NCI-H1417 treated with DMSO at 0.1 percent for 48 hours (cell line): ENCODE measurements around the gene DRD3.

Experiments used
- DNase-seq: peaks from one replicate; lab custom pipeline; 2025; lab: John Stamatoyannopoulos, UW

DRD3 gene

GRCh38 chr3:114178770-114179368, at the start of gene DRD3:
TSS of gene DRD3 (minus strand) at chr3:114179052. CDS start at chr3:114171992, 7,060 bp downstream.
- no peak for DNase-seq

DNA sequence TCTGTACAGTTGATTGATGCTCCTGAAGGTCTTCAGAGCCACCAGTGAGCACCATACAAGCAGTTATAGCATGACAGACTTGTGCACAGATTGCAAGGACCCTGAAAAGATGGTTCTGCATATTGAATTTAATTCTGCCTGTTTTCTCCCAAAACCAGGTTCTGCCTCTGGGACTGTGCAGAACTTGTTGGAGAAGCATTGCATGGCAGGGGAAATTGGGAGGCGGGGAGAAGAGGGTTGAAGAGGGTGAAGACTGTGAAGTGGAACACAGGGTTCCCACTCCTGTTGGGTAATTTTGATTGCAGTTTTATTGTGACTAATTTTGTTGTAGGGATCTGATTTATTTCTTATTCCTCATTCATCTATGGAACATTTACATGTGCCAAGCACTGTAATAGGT, 48.2 kb upstream of the DRD3 start:
- DNase-seq, result no peak

GRCh38 chr3:114226313-114226712, 47.5 kb upstream of the DRD3 start:
- DNase-seq, result no peak

GRCh38 chr3:114223143-114223542, 44.3 kb upstream of the DRD3 start:
- no peak for DNase-seq

GRCh38 chr3:114221881-114222264, 43.0 kb upstream of the DRD3 start:
- no peak for DNase-seq

DNA sequence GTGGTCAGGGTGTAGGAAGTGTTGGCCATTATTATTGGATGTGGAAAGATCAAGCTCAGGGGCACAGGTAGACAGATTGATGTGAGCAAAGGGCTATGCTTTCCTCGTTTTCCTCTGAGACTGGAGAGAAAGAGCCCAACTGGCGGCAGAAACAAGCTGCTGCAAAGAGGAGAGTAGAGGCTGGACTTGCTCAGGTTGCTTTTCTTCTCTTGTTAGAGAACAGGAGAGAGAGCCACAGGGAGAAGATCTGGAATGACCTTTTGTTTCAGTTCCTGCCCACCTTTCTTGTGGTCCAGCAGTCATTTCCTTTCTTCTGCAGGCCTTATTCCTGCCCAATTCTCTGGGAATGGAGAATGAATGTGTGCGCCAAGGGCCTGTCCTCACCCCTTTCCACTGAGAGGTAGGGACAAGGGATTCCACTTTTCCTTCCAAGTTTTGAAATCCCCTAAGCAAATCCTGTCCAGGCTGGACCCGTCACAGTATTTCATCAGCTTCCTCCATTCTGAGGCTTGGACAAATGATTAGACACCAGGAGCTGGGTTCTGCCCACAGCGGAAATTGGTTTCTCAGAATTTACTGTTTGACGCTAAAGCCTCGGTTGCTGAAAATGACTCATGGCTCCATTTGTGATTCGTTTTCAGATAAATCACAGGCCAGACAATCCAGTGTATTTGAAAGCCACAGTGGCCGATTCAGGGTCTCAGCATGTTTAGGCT, 42.5 kb upstream of the DRD3 start:
- DNase-seq, result no peak

DNA sequence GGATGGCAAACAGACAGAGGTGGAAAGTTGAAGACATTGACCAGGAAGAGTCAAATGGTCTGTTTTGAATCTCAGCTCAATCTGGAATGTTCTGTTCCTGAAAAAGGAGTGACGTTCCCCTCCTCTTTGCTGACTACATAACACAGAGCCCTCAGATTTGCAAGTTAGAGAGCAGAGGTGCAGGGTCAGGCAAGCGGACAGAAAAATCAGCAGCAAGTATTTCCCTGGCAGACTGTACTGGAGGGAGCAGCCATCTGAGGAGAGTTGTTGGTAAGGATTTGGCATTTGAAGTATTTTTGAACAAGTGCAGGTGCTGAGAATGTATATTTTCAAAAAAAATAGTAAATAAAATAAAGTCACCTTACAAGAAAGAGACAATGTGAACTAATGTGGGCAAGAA, 40.9 kb upstream of the DRD3 start:
- DNase-seq, result no peak

DNA sequence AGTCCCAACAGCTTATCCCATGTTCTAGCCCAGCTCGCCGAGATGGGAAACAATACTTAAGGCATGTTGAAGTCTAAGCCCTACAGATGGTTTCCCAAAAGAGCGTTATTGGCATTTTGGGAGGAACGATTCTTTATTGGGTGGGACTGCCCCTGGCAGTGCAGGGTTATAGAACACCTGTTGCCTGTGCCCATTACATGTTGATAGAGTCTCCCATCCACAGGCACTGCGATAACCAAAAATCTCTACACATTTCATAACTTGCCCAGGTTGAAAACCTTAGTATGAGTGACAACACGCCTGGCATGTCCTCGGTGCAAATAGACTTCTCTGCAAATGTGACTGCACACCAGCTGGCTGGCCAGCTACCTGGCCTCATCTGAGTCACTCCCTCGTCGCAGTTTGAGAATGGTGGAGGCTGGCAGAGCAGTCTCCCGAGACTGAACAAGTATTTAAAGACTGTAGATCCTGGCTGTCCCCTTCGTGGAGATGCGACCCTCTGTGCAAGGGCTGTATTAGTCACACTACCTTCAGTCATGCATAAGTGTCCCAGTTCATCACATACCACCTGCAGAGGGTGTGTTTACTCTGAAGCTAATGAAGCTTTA, 39.8 kb upstream of the DRD3 start:
- DNase-seq, result no peak

- DNase-seq, result no peak
Measured at GRCh38 chr3:114218006-114218405, 39.2 kb upstream of the DRD3 start.

- DNase-seq, result no peak
Measured at GRCh38 chr3:114217266-114217665, 38.4 kb upstream of the DRD3 start.

GRCh38 chr3:114216186-114216970, 37.5 kb upstream of the DRD3 start:
- no peak for DNase-seq

- DNase-seq, result no peak
Measured at GRCh38 chr3:114214542-114215341, 35.9 kb upstream of the DRD3 start.

- peak; percentile 12 for DNase-seq
Measured at GRCh38 chr3:114213627-114214541, 35.0 kb upstream of the DRD3 start.

GRCh38 chr3:114213292-114213626, 34.4 kb upstream of the DRD3 start:
- no peak for DNase-seq

DNA sequence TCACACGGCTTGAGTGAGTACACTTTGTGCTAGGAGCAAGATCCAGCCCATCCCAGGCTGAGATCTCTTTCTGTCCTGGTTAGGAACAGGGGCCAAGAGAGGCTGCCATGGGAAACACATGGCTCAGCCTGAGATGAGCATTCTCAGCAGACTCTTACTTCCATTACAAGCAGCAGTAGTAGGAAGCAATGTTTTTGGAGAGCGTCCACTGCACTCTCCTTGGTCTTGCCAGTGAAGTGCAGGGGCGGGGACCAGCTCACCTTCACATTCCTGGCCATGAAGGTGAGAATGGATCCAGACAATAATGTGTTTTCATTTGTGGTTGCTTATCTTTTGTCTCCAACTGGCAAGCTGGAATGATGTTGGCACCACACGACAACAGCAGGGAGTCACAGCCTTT, 33.8 kb upstream of the DRD3 start:
- DNase-seq, result no peak

DNA sequence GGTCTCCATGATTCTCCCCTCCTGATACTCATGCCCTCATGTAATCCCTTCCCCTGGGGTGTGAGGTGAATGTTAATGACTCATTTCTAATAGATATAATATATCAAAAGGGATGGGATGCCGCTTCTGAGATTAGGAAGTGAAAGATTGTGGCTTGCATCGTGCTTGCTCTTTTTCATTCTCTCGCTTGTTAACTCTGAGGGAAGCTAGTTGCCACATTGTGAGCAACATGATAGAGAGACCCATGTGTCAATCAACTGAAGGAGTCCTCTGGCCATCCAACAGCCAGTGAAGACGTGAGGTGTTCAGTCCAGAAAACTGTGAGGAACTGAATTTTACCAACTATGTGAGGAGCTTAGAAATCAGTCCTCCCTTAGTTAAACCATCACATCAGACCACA, 28.9 kb upstream of the DRD3 start:
- no peak for DNase-seq

- no peak for DNase-seq
Measured at GRCh38 chr3:114206342-114206741, 27.5 kb upstream of the DRD3 start.

- no peak for DNase-seq
Measured at GRCh38 chr3:114205541-114205940, 26.7 kb upstream of the DRD3 start.

DNA sequence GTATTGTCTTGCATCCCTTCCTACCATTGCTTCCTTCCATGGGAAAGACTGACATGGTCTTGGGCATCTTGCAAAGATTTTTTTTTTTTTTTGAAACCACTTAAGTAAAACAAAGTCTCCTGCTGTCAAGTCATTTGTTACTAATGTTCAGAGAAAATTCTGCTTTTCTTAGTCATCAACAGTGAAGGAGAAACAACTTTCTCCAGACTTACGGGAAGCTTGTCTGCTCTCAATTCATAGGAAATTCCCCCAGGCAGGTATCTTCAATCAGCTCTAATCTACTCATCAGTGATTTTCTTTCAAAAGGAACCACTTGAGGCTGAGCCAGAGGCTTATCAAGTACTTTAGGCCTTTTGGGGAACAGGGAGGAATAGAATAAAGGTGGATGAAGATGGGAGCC, 15.9 kb upstream of the DRD3 start:
- no peak for DNase-seq

GRCh38 chr3:114192136-114192535, 13.3 kb upstream of the DRD3 start:
- no peak for DNase-seq

DNA sequence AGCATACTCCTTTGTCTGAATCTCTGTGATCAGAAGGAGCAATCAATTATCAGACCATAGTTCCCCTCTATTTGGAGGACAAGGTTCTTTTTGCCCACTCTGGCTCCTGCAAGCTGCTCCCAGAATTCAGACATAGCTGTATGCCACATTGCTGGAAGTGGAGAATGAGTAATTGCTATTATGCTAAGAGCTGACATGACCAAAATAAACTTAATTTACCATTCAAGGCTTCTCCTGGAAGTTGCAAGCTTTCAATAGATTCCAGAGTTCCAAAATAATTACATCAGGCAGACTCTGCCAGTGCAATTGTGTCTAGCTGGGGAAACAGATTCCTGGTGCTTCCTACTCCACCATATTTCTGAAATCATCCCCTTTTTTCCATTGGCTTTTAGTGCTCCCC, 7.6 kb upstream of the DRD3 start:
- DNase-seq, result no peak
